GM23338 (cell line): ENCODE measurements around the gene DBH.

Experiments
- CREB1 ChIP-seq: fragments of 250-450 bp; sonication (Bioruptor Pico); IDR thresholded peaks from 2 replicates; pipeline ENCODE4 v1.5.0; 2020; ENCODE audit warnings: low read depth, mild to moderate bottlenecking, moderate library complexity
- CTCF ChIP-seq, 2 experiments: fragments of 200-600 bp in 1 of 2; sonication (generic) in 1 of 2; conservative IDR thresholded peaks; 2 replicates each; pipeline versions ENCODE4 v1.5.1 to v1.6.1; 2016 to 2017; ENCODE audit warnings: antibody characterized with exemption in 2 of 2, low read depth in 2 of 2, mild to moderate bottlenecking in 2 of 2, moderate library complexity in 1 of 2
- EZH2 ChIP-seq: fragments of 200-600 bp; sonication (generic); IDR thresholded peaks from one replicate; pipeline ENCODE4 v1.8.0; 2017; ENCODE audit warnings: antibody characterized with exemption, mild to moderate bottlenecking, low read depth; ENCODE audit not compliant: unreplicated experiment
- EZH2phosphoT487 ChIP-seq: fragments of 200-600 bp; sonication (generic); IDR thresholded peaks from one replicate; pipeline ENCODE4 v1.8.1; 2018; ENCODE audit warnings: antibody characterized with exemption; ENCODE audit not compliant: unreplicated experiment
- JUNB ChIP-seq: IDR thresholded peaks from one replicate; pipeline ENCODE4 v1.6.1; 2016; ENCODE audit warnings: antibody characterized with exemption; ENCODE audit not compliant: unreplicated experiment
- POLR2AphosphoS5 ChIP-seq: IDR thresholded peaks from 2 replicates; pipeline ENCODE4 v1.6.1; 2016; ENCODE audit warnings: antibody characterized with exemption, low read depth
- REST ChIP-seq: IDR thresholded peaks from one replicate; pipeline ENCODE4 v1.6.1; 2018; ENCODE audit warnings: antibody characterized with exemption; ENCODE audit not compliant: unreplicated experiment
- ZNF114 ChIP-seq: fragments of 250-450 bp; sonication (Bioruptor Pico); IDR thresholded peaks from 2 replicates; pipeline ENCODE4 v1.5.0; 2020; ENCODE audit warnings: mild to moderate bottlenecking, moderate library complexity

GRCh38 chr9:133607976-133608375 lies 28.2 kb upstream of the DBH start:
- TF ChIP-seq CTCF (conservative IDR thresholded peaks at IDR 0.05; ENCODE audit: low read depth in 2 of 2) (no peak), ZNF114 (CRISPR knock-in tag) (no peak), EZH2 (no peak), EZH2phosphoT487 (no peak), JUNB (no peak), REST (no peak), POLR2AphosphoS5 (no peak), CREB1 (CRISPR knock-in tag) (no peak)
